Measurements from ENCODE around the gene FCER2. TPM values are rescaled to one million over a fixed set of nuclear protein-coding genes. Genes with fewer than 3 reads are reported as not detected.

Gene FCER2
- total and polyA plus RNA-seq, 2 of the 13 experiments (the other 11 are each of a cell fraction or from before 2014, with no cell fraction given): not detected

DNA sequence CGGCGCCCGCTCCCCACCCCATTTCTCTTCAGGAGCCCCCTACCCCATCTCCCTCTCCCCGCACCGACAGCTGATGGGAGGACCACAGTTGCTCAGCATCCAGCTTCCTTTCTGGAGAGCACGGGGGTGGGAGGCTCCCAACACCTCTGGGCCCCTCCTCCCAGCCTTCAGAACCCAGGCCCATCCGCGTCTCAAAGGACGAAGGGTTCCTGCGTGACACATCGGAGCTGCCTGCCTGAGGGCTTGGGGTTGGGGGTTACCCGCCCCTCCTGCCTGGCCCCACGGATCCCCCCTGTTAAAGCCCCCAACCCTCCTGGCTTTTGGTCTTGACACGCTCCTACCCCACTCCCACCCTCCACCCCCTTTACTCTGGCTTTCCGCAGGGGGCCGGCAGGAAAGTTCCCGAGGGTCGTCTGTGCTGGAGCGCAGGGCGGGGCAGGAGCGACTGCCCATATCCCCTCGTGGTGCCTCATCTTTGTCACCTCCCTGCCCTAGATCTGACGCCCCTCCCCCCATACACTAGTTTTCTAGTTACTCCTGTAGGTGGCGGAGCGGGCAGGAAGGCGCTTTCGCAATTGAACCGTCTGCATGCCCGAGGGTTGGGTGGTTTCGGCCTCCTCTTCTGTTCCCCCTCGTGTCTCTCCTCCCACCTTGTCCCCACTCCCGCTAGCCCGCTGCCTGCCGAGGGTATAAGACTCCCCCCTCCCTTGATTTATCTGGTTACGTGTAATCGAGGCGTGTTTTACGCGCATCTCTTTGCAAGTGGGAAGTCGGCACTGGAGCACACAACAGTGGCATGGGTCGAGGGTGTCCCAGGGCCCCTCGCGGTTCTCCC is 20.4 kb downstream of the FCER2 start (continued):
- TF ChIP-seq, protein P1, sequence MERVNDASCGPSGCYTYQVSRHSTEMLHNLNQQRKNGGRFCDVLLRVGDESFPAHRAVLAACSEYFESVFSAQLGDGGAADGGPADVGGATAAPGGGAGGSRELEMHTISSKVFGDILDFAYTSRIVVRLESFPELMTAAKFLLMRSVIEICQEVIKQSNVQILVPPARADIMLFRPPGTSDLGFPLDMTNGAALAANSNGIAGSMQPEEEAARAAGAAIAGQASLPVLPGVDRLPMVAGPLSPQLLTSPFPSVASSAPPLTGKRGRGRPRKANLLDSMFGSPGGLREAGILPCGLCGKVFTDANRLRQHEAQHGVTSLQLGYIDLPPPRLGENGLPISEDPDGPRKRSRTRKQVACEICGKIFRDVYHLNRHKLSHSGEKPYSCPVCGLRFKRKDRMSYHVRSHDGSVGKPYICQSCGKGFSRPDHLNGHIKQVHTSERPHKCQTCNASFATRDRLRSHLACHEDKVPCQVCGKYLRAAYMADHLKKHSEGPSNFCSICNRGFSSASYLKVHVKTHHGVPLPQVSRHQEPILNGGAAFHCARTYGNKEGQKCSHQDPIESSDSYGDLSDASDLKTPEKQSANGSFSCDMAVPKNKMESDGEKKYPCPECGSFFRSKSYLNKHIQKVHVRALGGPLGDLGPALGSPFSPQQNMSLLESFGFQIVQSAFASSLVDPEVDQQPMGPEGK (CRISPR knock-in tag; IDR thresholded peaks at IDR 0.05): peak; percentile 59; the same call in 1 of the 2 replicates
- TF ChIP-seq ZNF605 (CRISPR knock-in tag; IDR thresholded peaks at IDR 0.05) (peak; percentile 38; the same call in 1 of the 2 replicates), MNT (IDR thresholded peaks at IDR 0.05) (no peak), GPBP1L1 (CRISPR knock-in tag; IDR thresholded peaks at IDR 0.05) (no peak), CAMTA2 (CRISPR knock-in tag; IDR thresholded peaks at IDR 0.05; ENCODE audit: borderline replicate concordance) (no peak), ZNF737 (CRISPR knock-in tag; IDR thresholded peaks at IDR 0.05; ENCODE audit: borderline replicate concordance) (no peak), JUND (CRISPR knock-in tag; IDR thresholded peaks at IDR 0.05) (no peak), ZNF431 (CRISPR knock-in tag; IDR thresholded peaks at IDR 0.05; ENCODE audit: borderline replicate concordance, low read depth) (no peak), ZNF572 (CRISPR knock-in tag; IDR thresholded peaks at IDR 0.05) (peak; percentile 59; the same call in 1 of the 2 replicates), THAP11 (CRISPR knock-in tag; IDR thresholded peaks at IDR 0.05) (peak; percentile 33), U2AF2 (IDR thresholded peaks at IDR 0.05; ENCODE audit: low read depth, low read length) (no peak), REL (CRISPR knock-in tag; conservative IDR thresholded peaks at IDR 0.05) (no peak), CEBPG (CRISPR knock-in tag; IDR thresholded peaks at IDR 0.05) (peak; percentile 92), ZNF44 (CRISPR knock-in tag; IDR thresholded peaks at IDR 0.05) (no peak), ZBTB25 (CRISPR knock-in tag; IDR thresholded peaks at IDR 0.05) (0 out of 2 replicates have a peak, but pooled peaks have one; percentile 20), ARNTL (CRISPR knock-in tag; IDR thresholded peaks at IDR 0.05) (no peak)
